ENCODE results near the gene NXPH4.

DNA sequence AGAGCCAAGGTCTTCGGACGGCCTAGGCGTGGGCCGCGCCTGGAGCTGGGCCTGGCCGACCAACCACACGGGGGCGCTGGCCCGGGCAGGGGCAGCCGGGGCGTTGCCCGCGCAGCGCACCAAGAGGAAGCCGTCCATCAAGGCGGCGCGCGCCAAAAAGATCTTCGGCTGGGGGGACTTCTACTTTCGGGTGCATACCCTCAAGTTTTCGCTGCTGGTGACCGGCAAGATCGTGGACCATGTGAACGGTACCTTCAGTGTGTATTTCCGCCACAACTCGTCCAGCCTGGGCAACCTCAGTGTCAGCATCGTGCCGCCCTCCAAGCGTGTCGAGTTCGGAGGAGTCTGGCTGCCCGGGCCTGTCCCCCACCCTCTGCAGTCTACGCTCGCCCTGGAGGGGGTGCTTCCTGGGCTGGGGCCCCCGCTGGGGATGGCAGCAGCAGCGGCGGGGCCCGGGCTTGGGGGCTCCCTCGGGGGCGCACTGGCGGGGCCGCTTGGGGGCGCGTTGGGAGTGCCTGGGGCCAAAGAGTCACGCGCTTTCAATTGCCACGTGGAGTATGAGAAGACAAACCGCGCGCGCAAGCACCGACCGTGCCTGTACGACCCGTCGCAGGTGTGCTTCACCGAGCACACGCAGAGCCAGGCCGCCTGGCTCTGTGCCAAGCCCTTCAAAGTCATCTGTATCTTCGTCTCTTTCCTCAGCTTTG is 8.5 kb downstream of the NXPH4 start:
- peak; percentile 93 for TF ChIP-seq EZH2 (IDR thresholded peaks at IDR 0.05)
- TF ChIP-seq CTCF (IDR thresholded peaks at IDR 0.05) = peak; percentile 86

Data from neural progenitor cell (in vitro differentiated cells).